Measurements from ENCODE around the gene FAH. TPM values are rescaled to one million over a fixed set of nuclear protein-coding genes. Genes with fewer than 3 reads are reported as not detected.

FAH gene
- polyA plus RNA-seq, 1 donor (not counting 4 experiments of a cell fraction or from before 2014, with no cell fraction given), result 29.4 TPM

- no peaks in the 10 kb centered on the region for H3K9me3 ChIP-seq (ENCODE audit: control insufficient read depth, low read depth, low read length)
- TF ChIP-seq CTCF (optimal IDR thresholded peaks at IDR 0.05 in 1 of 3, IDR thresholded peaks at IDR 0.05 in 1 of 3, conservative IDR thresholded peaks at IDR 0.05 in 1 of 3; ENCODE audit: extremely low read depth in 1 of 3, insufficient read depth in 2 of 3, low read length in 3 of 3) (no peak), EZH2 (IDR thresholded peaks at IDR 0.05; ENCODE audit: low read length) (no peak)
- no peak overlapping the region for H3K4me3 ChIP-seq (ENCODE audit: control insufficient read depth in 2 of 3, extremely low read depth in 1 of 3, insufficient read depth in 2 of 3, low read depth in 1 of 3, low read length in 3 of 3)
- H3K4me2 ChIP-seq (ENCODE audit: control insufficient read depth, extremely low read depth, insufficient read depth, low read depth, low read length), result no peak overlapping the region
- no peaks in the 10 kb centered on the region for H3K36me3 ChIP-seq (ENCODE audit: control insufficient read depth in 2 of 2, extremely low read depth in 1 of 2, insufficient read depth in 2 of 2, low read length in 2 of 2)
- DNase-seq (ENCODE audit: low read depth, low spot score), result no peak
- H4K20me1 ChIP-seq (ENCODE audit: control insufficient read depth, extremely low read depth, insufficient read depth, low read length), result no peaks in the 10 kb centered on the region
- H3K9ac ChIP-seq (ENCODE audit: control insufficient read depth, extremely low read depth, insufficient read depth, low read length), result no peak overlapping the region
- H3K4me1 ChIP-seq (ENCODE audit: control insufficient read depth, extremely low read depth, insufficient read depth, low read length), result peaks cover 14% of the 10 kb centered on the region
- H3K27ac ChIP-seq (ENCODE audit: control insufficient read depth, insufficient read depth, low read length), result no peak overlapping the region
- dilution Hi-C loops (cut with MboI; ENCODE audit: extremely low pct_ligation_motif_present, low sequenced_read_pairs), result no loop called here
- FAIRE-seq, result no peak
- H3K9me1 ChIP-seq (ENCODE audit: control insufficient read depth, extremely low read depth, insufficient read depth, low read length), result peaks cover 3% of the 10 kb centered on the region
- H2AFZ ChIP-seq (ENCODE audit: control insufficient read depth, low read length), result no peak overlapping the region
- H3K27me3 ChIP-seq (ENCODE audit: control insufficient read depth, extremely low read depth, insufficient read depth, low read length), result no peaks in the 10 kb centered on the region
- H3K79me2 ChIP-seq (ENCODE audit: control insufficient read depth, insufficient read depth, low read length), result no peaks in the 10 kb centered on the region
Measured at GRCh38 chr15:80201256-80202015, 48.6 kb downstream of the FAH start.

DNA sequence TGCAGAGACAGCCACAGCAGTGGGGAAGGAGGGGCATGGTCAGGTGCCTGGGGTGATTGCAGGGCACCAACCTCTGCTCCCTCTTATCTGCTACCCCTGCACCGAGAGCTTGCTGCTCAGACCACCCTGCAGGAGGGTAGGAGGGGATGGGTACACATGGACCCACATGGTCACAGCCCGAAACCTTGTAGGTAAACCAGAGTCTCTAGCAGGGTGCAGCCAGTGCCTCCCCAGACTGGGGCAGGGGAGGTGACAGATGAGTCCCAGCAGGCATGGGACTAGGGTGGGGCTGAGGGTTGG, 49.2 kb downstream of the FAH start:
- DNase-seq (ENCODE audit: low read depth, low spot score), result no peak
- Histone ChIP-seq H4K20me1 (ENCODE audit: control insufficient read depth, extremely low read depth, insufficient read depth, low read length) (no peaks in the 10 kb centered on the region), H3K79me2 (ENCODE audit: control insufficient read depth, insufficient read depth, low read length) (no peaks in the 10 kb centered on the region), H3K4me2 (ENCODE audit: control insufficient read depth, extremely low read depth, insufficient read depth, low read depth, low read length) (no peak overlapping the region), H3K9me3 (ENCODE audit: control insufficient read depth, low read depth, low read length) (no peaks in the 10 kb centered on the region), H3K9me1 (ENCODE audit: control insufficient read depth, extremely low read depth, insufficient read depth, low read length) (peaks cover 3% of the 10 kb centered on the region), H3K27me3 (ENCODE audit: control insufficient read depth, extremely low read depth, insufficient read depth, low read length) (no peaks in the 10 kb centered on the region), H3K4me1 (ENCODE audit: control insufficient read depth, extremely low read depth, insufficient read depth, low read length) (peaks cover 14% of the 10 kb centered on the region), H2AFZ (ENCODE audit: control insufficient read depth, low read length) (no peak overlapping the region), H3K36me3 (ENCODE audit: control insufficient read depth in 2 of 2, extremely low read depth in 1 of 2, insufficient read depth in 2 of 2, low read length in 2 of 2) (no peaks in the 10 kb centered on the region), H3K27ac (ENCODE audit: control insufficient read depth, insufficient read depth, low read length) (no peak overlapping the region), H3K9ac (ENCODE audit: control insufficient read depth, extremely low read depth, insufficient read depth, low read length) (no peak overlapping the region), H3K4me3 (ENCODE audit: control insufficient read depth in 2 of 3, extremely low read depth in 1 of 3, insufficient read depth in 2 of 3, low read depth in 1 of 3, low read length in 3 of 3) (no peak overlapping the region)
- no peak for TF ChIP-seq EZH2 (IDR thresholded peaks at IDR 0.05; ENCODE audit: low read length)
- no peak for TF ChIP-seq CTCF (optimal IDR thresholded peaks at IDR 0.05 in 1 of 3, IDR thresholded peaks at IDR 0.05 in 1 of 3, conservative IDR thresholded peaks at IDR 0.05 in 1 of 3; ENCODE audit: extremely low read depth in 1 of 3, insufficient read depth in 2 of 3, low read length in 3 of 3)
- dilution Hi-C loops (cut with MboI; ENCODE audit: extremely low pct_ligation_motif_present, low sequenced_read_pairs), result no loop called here
- no peak for FAIRE-seq

All from keratinocyte (primary cell).